Testis (tissue), 2 donors: ENCODE data around the gene LIMA1.

Source experiments
- POLR2A ChIP-seq: fragments of 450-650 bp; IDR thresholded peaks from one replicate; pipeline ENCODE4 v1.6.1; 2017; ENCODE audit warnings: antibody characterized with exemption, mild to moderate bottlenecking, moderate library complexity
- TF ChIP-seq, protein P1 (sequence below), 3 experiments: fragments of 450-650 bp in 2 of 3; fragments of 200-600 bp in 1 of 3; sonication (generic) in 1 of 3; IDR thresholded peaks; one replicate each; pipeline ENCODE4 v1.5.1; 2016 to 2019; ENCODE audit warnings: antibody characterized with exemption in 3 of 3, mild to moderate bottlenecking in 2 of 3, moderate library complexity in 1 of 3

DNA sequence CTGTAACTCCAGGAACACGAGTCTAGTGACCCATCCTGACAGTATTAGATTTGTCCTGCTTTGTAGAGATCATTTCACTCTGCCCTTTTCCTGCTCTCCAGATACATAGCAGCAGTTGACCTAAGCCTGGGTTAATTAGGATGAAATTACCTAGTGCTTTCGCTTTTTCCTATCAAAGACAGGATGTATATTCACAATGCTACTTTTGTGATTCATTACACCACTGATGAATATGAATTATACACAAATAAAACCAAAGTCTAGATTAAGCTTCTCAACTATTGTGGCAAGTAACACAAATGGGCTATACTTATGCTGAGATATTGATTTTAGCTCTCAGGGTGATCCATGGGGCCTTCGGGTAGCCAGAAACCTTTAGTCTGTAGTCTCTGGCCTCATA lies 134.0 kb downstream of the LIMA1 start:
- TF ChIP-seq, protein P1, sequence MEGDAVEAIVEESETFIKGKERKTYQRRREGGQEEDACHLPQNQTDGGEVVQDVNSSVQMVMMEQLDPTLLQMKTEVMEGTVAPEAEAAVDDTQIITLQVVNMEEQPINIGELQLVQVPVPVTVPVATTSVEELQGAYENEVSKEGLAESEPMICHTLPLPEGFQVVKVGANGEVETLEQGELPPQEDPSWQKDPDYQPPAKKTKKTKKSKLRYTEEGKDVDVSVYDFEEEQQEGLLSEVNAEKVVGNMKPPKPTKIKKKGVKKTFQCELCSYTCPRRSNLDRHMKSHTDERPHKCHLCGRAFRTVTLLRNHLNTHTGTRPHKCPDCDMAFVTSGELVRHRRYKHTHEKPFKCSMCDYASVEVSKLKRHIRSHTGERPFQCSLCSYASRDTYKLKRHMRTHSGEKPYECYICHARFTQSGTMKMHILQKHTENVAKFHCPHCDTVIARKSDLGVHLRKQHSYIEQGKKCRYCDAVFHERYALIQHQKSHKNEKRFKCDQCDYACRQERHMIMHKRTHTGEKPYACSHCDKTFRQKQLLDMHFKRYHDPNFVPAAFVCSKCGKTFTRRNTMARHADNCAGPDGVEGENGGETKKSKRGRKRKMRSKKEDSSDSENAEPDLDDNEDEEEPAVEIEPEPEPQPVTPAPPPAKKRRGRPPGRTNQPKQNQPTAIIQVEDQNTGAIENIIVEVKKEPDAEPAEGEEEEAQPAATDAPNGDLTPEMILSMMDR (IDR thresholded peaks at IDR 0.05) = no peak
- TF ChIP-seq POLR2A = no peak
